Left ventricle myocardium inferior (tissue), 1 donor: ENCODE data around the gene TSTD2. TPM values are rescaled to one million over a fixed set of nuclear protein-coding genes. Genes with fewer than 3 reads are reported as not detected.
"Not testable (repeated sequence)": the region's sequence is repeated elsewhere in the genome, so short reads cannot be mapped to it uniquely, and the experiment has no call there.

ENCODE experiments used
- DNase-seq: peaks from one replicate; pipeline ENCODE4 v3.0.0-alpha.2; 2020
- H3K27ac ChIP-seq: fragments of 200-600 bp; replicated peaks from 2 replicates; pipeline ENCODE4 v1.8.0; 2021
- H3K27me3 ChIP-seq: fragments of 200-600 bp; 2 replicates; pipeline ENCODE4 v1.8.0; 2021; ENCODE audit warnings: low read depth
- H3K36me3 ChIP-seq: fragments of 200-600 bp; 2 replicates; pipeline ENCODE4 v1.8.0; 2021
- H3K4me1 ChIP-seq: fragments of 200-600 bp; 2 replicates; pipeline ENCODE4 v1.8.0; 2021
- H3K4me3 ChIP-seq: fragments of 200-600 bp; 2 replicates; pipeline ENCODE4 v1.8.0; 2021; ENCODE audit warnings: mild to moderate bottlenecking, moderate library complexity
- H3K9me3 ChIP-seq: fragments of 200-600 bp; replicated peaks from 2 replicates; pipeline ENCODE4 v1.8.0; 2021
- CTCF ChIP-seq: fragments of 200-600 bp; IDR thresholded peaks from 2 replicates; pipeline ENCODE4 v1.8.0; 2021; ENCODE audit warnings: antibody characterized with exemption, mild to moderate bottlenecking, borderline replicate concordance
- intact Hi-C: fragments of 100-400 bp; cut with micrococcal nuclease; formaldehyde crosslinking; loops from one replicate; pipeline ENCODE4 v1.11.0; 2022
- total RNA-seq: library from RNA; stranded (reverse); fragmentation: NEBNext Ultra II Directional; extraction: Animal tissue kit (Norgen Biotek cat#: 25700); gene quantifications from one replicate; pipeline ENCODE4 v1.2.1, GENCODE V29; 2021
- donor health status: DM: no; HTN: yes; CAD: no; lungs with severe emphysema.

The TSTD2 gene
- total RNA-seq, 1 donor from 2014 or later, result 24.5 TPM

- no peak for DNase-seq
These were observed 57.4 kb downstream of the TSTD2 start for GRCh38 chr9:97575673-97576200.

GRCh38 chr9:97574921-97575672 is 58.1 kb downstream of the TSTD2 start:
- H3K4me1 ChIP-seq, result peaks cover 46% of the 10 kb centered on the region
- H3K27ac ChIP-seq, DNase-seq, H3K9me3 ChIP-seq, H3K27me3 ChIP-seq, intact Hi-C loops: not testable (repeated sequence)
- peaks cover 30% of the 10 kb centered on the region for H3K36me3 ChIP-seq
- H3K4me3 ChIP-seq, result peak overlapping the region; percentile 23

More at GRCh38 chr9:97575673-97576200, 57.4 kb downstream of the TSTD2 start:
- intact Hi-C loops, result no loop called here
- H3K27me3 ChIP-seq, result no peaks in the 10 kb centered on the region
- peaks cover 25% of the 10 kb centered on the region for H3K36me3 ChIP-seq
- no peak overlapping the region for H3K27ac ChIP-seq
- TF ChIP-seq CTCF, result no peak
- H3K9me3 ChIP-seq, result no peaks in the 10 kb centered on the region
- H3K4me1 ChIP-seq, result peaks cover 40% of the 10 kb centered on the region
- peak overlapping the region; percentile 23 for H3K4me3 ChIP-seq

GRCh38 chr9:97574101-97574571 is 59.0 kb downstream of the TSTD2 start:
- H3K9me3 ChIP-seq, H3K4me3 ChIP-seq, DNase-seq, H3K27me3 ChIP-seq, H3K27ac ChIP-seq, intact Hi-C loops: not testable (repeated sequence)
- peaks cover 40% of the 10 kb centered on the region for H3K4me1 ChIP-seq
- peaks cover 40% of the 10 kb centered on the region for H3K36me3 ChIP-seq

GRCh38 chr9:97573482-97574073 is 59.6 kb downstream of the TSTD2 start:
- no peak for TF ChIP-seq CTCF
- H3K27me3 ChIP-seq, result no peaks in the 10 kb centered on the region
- no peak for DNase-seq
- H3K4me3 ChIP-seq, result no peak overlapping the region
- H3K27ac ChIP-seq, result peak overlapping the region; percentile 76
- intact Hi-C loops, result no loop called here
- H3K4me1 ChIP-seq, result peaks cover 35% of the 10 kb centered on the region
- no peaks in the 10 kb centered on the region for H3K9me3 ChIP-seq
- H3K36me3 ChIP-seq, result peaks cover 45% of the 10 kb centered on the region

GRCh38 chr9:97572892-97573365 is 60.2 kb downstream of the TSTD2 start:
- no peaks in the 10 kb centered on the region for H3K27me3 ChIP-seq
- intact Hi-C loops, result no loop called here
- no peak overlapping the region for H3K4me3 ChIP-seq
- H3K4me1 ChIP-seq, result peaks cover 32% of the 10 kb centered on the region
- H3K9me3 ChIP-seq, result no peaks in the 10 kb centered on the region
- DNase-seq, result no peak
- peaks cover 48% of the 10 kb centered on the region for H3K36me3 ChIP-seq
- peak overlapping the region; percentile 76 for H3K27ac ChIP-seq
- no peak for TF ChIP-seq CTCF

GRCh38 chr9:97572196-97572891 is 60.8 kb downstream of the TSTD2 start:
- Histone ChIP-seq H3K36me3 (peaks cover 48% of the 10 kb centered on the region), H3K4me1 (peaks cover 32% of the 10 kb centered on the region), H3K27ac (peak overlapping the region; percentile 76), H3K9me3 (no peaks in the 10 kb centered on the region), H3K4me3 (no peak overlapping the region), H3K27me3 (no peaks in the 10 kb centered on the region)
- TF ChIP-seq CTCF, result no peak
- DNase-seq, result no peak
- intact Hi-C loops, result no loop called here
